Measurements from ENCODE around the gene HOXD11. TPM values are rescaled to one million over a fixed set of nuclear protein-coding genes. Genes with fewer than 3 reads are reported as not detected.

HOXD11 gene
- polyA plus RNA-seq, 1 experiment: not detected

DNA sequence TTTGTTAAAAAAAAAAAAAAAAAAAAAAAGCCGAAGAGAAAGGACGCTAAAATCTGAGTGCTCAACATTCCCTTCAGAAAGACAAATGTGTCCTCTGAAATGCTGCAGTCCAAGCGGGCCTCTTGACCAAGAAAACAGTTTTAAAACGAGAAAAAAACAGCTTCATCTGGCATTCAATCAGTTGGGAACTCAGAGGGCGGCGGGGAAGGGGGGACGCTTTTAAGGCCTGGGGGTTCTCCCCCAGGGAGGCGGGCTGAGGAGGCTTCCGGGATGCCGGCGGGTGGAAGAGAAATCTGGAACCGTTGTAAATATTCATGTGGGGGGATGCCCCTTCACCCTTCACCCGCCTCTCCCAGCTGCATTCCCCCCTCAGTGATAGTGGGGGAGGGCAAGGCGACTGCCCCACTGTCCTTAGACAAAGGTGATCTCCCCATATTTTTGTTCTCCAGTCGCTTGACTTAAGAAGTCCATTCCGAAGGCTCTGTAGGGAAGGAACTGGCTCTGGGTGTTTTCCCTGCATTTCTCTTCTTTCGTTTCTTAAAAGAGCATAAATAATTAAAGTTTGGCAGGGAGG is 3.3 kb upstream of the HOXD11 start:
- Histone ChIP-seq H3K27ac (ENCODE audit: low read depth, low read length) (no peak overlapping the region), H3K4me3 (ENCODE audit: low read depth, low read length) (no peak overlapping the region), H3K27me3 (ENCODE audit: control insufficient read depth, insufficient read depth, low read length) (peaks cover 88% of the 10 kb centered on the region), H3K9me3 (ENCODE audit: control insufficient read depth, insufficient read depth, low read length) (peaks cover 15% of the 10 kb centered on the region; the same call in 1 of the 2 replicates)
- ChIA-PET CTCF (interaction anchor here (0.7 to 1.5 kb wide), 4 partner anchors 15 to 578 kb away, joined by 3 to 6 read pairs (median 6); no protein-coding TSS in a partner anchor), POLR2A (no interaction called here)
- TF ChIP-seq, protein P1, sequence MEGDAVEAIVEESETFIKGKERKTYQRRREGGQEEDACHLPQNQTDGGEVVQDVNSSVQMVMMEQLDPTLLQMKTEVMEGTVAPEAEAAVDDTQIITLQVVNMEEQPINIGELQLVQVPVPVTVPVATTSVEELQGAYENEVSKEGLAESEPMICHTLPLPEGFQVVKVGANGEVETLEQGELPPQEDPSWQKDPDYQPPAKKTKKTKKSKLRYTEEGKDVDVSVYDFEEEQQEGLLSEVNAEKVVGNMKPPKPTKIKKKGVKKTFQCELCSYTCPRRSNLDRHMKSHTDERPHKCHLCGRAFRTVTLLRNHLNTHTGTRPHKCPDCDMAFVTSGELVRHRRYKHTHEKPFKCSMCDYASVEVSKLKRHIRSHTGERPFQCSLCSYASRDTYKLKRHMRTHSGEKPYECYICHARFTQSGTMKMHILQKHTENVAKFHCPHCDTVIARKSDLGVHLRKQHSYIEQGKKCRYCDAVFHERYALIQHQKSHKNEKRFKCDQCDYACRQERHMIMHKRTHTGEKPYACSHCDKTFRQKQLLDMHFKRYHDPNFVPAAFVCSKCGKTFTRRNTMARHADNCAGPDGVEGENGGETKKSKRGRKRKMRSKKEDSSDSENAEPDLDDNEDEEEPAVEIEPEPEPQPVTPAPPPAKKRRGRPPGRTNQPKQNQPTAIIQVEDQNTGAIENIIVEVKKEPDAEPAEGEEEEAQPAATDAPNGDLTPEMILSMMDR (IDR thresholded peaks at IDR 0.05; ENCODE audit: low read depth, low read length): no peak
- DNase-seq (ENCODE audit: low read depth, low spot score): no peak

DNA sequence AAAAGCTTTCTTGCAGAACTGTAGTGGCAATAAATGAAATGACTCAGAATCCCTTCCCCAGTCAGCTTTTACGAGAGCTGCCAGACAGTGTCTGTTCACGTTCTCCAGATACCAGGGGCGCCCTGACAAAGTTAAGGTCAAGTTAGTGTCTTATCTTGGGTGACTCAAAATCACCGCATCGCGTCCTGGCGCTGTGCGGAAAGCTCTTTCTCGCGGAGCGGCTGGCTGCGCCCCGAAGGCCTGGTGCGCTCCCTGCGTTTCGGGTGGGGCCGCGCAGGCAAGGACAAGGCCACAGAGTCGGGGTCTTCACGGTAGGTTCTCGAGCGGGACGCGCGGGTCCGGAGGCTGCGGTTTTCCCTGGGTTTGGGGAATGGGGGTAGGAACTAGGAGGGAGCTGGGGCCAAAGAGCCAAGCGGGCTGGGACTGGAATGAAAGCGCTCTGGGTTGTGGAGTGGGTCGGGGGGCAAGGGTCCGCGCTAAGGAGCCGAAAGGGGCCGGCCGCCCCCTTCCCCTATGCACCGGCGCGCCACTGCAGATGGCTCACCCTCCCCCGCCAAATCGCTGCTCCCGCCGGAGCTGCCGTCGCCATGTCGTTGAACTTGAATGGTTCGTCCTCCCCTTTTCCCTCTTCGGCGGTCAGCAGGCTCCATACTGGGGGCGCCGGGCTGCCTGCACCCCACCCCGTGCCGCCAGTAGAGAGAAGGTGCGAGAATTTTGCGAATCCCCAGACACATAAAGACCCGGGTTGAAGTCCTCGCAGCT is 2.6 kb upstream of the HOXD11 start:
- POLR2A ChIA-PET: no interaction called here
- CTCF ChIA-PET: interaction anchor here (0.6 to 0.7 kb wide), 2 partner anchors 491 to 853 kb away, joined by 3 to 5 read pairs; no protein-coding TSS in a partner anchor
- no peak for DNase-seq (ENCODE audit: low read depth, low spot score)
- Histone ChIP-seq H3K4me3 (ENCODE audit: low read depth, low read length) (no peak overlapping the region), H3K27me3 (ENCODE audit: control insufficient read depth, insufficient read depth, low read length) (peaks cover 88% of the 10 kb centered on the region), H3K9me3 (ENCODE audit: control insufficient read depth, insufficient read depth, low read length) (peaks cover 15% of the 10 kb centered on the region; the same call in 1 of the 2 replicates), H3K27ac (ENCODE audit: low read depth, low read length) (no peak overlapping the region)
- TF ChIP-seq, protein P1 (IDR thresholded peaks at IDR 0.05; ENCODE audit: low read depth, low read length): no peak

GRCh38 chr2:176105078-176105729 is 1.9 kb upstream of the HOXD11 start:
- H3K27ac ChIP-seq (ENCODE audit: low read depth, low read length): no peak overlapping the region

GRCh38 chr2:176105730-176106580 is 1.1 kb upstream of the HOXD11 start:
- DNase-seq (ENCODE audit: low read depth, low spot score): no peak
- no peak overlapping the region for H3K4me3 ChIP-seq (ENCODE audit: low read depth, low read length)
- ChIA-PET POLR2A (no interaction called here), CTCF (no interaction called here)
- no peak overlapping the region for H3K27ac ChIP-seq (ENCODE audit: low read depth, low read length)
- H3K27me3 ChIP-seq (ENCODE audit: control insufficient read depth, insufficient read depth, low read length): peaks cover 88% of the 10 kb centered on the region
- TF ChIP-seq, protein P1 (IDR thresholded peaks at IDR 0.05; ENCODE audit: low read depth, low read length): no peak
- H3K9me3 ChIP-seq (ENCODE audit: control insufficient read depth, insufficient read depth, low read length): peaks cover 6% of the 10 kb centered on the region; the same call in 1 of the 2 replicates

More at GRCh38 chr2:176105078-176105729, 1.9 kb upstream of the HOXD11 start:
- Histone ChIP-seq H3K27me3 (ENCODE audit: control insufficient read depth, insufficient read depth, low read length) (peaks cover 88% of the 10 kb centered on the region), H3K4me3 (ENCODE audit: low read depth, low read length) (no peak overlapping the region), H3K9me3 (ENCODE audit: control insufficient read depth, insufficient read depth, low read length) (peaks cover 11% of the 10 kb centered on the region; the same call in 1 of the 2 replicates)
- ChIA-PET POLR2A (no interaction called here), CTCF (no interaction called here)
- TF ChIP-seq, protein P1 (IDR thresholded peaks at IDR 0.05; ENCODE audit: low read depth, low read length): no peak
- no peak for DNase-seq (ENCODE audit: low read depth, low spot score)

Measured in AG04450 (cell line).